HG02623 (cell line): ENCODE measurements around the gene SORBS2.
"Not testable (repeated sequence)": the region's sequence is repeated elsewhere in the genome, so short reads cannot be mapped to it uniquely, and the experiment has no call there.

Source experiments
- ATAC-seq: cut with Tn5 transposase; IDR thresholded peaks from one replicate; pipeline ENCODE4 v1.9.1; 2021; ENCODE audit warnings: moderate library complexity; ENCODE audit not compliant: unreplicated experiment

Gene SORBS2

DNA sequence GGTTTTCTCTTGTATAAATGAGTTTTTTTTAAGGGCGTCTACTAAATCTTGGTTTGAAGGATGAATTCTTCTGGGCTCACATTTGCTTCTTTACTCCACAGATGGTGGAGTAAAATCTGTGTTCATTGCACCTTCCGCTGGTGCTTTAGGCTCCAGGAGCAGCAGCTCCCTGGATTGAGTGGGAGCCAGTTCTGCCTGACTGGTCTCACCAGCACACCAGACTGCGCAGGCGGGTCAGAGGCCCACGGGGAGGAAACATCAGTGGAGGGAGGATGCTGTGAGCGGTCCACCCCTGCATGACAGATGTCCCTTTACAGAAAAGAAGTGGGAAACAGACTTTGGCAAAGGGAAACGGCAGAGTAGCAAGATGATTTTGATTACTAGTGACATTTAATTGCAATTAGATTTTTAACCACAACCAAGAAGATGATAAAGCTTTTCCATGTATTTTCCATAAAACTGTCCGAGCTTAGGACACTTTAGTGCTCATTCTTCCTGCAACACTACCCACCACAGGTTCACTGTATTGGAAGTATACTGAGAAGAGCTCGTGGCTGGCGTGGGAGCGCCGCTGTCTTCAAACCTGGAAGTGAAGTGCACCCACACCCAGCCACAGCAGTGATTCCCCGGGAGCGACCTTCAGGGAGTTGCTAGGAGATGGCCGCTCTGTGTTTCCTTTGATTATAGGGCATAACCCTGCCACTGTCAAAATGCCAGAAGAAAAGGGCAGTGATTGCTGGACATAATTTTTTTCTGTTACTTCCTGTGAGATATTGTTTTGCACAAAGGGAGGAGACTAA lies 95.2 kb downstream of the SORBS2 start:
- ATAC-seq: no peak

DNA sequence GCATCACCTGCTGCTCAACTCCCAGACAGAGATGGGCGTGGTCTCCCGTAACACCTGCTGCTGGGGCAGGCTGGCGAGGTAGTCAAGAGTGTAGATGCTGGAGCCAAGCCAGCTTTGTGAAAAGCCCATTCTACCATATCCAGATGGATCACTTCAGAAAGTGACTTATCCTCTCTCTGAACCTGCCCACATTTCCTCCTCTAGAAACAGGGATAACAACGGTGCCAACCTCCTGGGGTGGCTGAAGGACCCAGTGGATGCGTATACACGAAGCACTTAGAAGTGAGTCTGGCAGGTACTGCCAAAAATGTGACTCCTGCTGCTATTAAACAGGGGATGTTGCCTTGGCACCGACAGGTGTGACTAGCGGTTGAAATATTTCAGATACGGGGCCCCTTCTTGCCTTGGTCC lies 95.8 kb downstream of the SORBS2 start:
- no peak for ATAC-seq

DNA sequence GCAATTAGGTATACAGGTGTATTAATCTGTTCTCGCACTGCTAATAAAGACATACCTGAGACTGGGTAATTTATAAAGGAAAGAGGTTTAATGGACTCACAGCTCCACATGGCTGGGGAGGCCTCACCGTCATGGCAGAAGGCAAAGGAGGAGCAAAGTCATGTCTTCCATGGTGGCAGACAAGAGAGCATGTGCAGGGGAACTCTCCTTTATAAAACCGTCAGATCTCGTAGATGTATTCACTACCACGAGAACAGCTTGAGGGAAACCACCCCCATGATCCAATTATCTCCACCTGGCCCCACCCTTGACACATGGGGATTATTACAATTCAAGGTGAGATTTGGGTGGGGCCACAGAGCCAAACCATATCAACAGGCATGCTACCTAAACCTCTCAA lies 97.5 kb downstream of the SORBS2 start:
- not testable (repeated sequence) for ATAC-seq

DNA sequence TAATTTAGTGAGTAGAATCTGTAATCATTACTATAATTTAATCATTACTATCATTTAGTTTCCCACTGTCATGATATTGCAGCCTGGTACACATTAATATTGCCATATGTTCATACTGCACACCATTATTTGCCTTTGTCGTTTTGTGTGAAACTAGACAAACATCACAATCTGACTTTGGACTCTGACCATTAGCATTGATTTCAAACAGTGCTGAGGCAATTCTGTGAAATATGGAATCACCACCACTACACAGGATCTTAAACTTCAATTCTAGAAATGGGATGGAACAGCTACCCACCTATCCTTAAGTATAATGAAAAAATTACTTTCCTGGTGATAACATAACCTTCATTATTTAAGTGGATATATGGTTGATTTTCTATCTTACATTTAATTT lies 98.3 kb downstream of the SORBS2 start:
- no peak for ATAC-seq

DNA sequence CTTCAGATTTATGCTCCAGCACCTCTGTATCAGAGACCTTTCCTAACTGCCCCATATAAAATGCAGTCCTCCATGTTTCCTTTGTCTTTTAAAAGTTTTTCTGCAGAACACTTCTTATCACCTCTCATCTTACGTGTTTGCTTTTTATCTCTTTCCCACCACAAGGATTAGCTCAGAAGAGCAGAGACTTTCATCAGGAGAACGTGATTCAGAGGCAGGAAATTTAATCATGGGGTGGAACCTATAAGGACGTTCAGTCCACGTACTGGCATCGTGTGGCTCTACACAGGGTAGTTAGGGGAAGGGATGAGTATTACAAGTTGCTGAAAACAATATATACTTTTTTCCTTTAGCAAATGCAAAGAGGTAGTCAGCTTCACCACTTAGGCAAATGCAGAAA lies 98.7 kb downstream of the SORBS2 start:
- ATAC-seq: no peak

DNA sequence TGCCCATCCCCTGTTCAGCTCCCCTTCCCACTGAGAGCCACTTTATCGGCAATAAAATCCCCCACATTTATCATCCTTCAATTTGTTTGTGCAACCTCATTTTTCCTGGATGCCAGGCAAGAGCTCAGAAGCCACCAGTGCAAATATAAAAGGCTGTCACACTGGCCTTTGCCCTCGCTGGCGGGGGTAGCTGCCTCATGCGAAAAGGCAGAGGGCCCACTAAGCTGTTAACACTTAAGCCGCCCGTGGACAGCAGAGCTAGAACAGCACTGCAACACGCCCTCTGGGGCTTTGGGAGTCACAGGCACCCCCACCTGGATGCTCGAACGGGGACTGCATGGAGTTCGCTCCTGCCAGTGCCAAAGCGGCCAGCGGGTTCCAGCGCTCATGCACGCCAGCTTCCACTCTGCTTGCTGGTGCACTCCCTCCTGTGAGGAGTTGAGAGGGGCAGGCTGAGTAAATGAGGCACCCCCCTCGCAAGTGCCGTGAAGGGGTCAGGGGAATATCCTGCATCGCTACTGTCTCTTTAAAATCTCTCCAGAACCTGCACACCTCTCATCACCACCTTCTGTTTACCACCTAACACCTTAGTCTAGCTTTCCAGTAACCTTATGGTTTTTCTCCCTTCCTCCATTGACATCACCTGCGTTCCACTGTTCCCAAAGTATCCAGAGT lies 99.5 kb downstream of the SORBS2 start:
- ATAC-seq: no peak

DNA sequence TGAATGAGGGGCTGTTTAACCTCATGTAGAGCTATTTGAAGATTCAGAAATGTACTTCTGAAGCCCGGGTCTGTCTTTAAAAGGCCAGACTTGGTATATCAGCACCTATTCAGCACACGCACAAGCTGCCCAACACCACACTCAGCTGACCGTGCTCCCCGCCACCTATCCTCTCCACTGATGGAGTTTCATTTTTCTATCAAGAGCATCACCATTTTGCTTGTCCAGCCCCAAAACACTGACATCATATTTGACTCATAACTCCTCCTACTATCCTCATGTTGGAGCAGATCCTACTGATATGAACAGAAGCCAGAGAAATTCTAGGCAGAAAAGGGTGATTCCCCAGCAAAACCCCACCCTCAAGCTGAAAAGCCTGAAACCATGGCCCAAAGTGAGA lies 100.3 kb downstream of the SORBS2 start:
- no peak for ATAC-seq

DNA sequence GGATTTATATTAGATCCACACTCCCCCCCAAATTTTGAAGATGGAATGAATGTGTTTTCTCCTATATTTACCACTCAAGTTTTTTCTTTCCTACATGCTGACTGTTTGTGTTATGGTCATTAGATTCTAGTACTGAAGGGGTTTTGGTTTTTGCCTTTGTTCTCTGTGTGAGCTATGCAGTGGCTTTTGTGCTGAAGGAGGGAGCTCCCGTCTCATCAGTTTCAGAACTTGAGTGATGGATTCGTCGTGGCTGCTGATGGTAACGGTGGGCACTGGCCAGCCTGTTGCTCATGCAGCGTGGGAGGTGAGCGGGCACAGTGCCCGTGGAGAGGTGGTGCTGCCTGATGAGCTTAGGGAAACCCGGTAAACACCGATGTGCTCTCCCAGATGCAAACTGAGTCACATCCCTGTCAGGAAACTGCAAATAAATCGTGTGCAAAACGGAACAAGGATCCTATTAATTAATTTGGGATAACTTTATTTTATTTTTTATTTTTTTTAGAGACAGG lies 101.5 kb downstream of the SORBS2 start:
- no peak for ATAC-seq

DNA sequence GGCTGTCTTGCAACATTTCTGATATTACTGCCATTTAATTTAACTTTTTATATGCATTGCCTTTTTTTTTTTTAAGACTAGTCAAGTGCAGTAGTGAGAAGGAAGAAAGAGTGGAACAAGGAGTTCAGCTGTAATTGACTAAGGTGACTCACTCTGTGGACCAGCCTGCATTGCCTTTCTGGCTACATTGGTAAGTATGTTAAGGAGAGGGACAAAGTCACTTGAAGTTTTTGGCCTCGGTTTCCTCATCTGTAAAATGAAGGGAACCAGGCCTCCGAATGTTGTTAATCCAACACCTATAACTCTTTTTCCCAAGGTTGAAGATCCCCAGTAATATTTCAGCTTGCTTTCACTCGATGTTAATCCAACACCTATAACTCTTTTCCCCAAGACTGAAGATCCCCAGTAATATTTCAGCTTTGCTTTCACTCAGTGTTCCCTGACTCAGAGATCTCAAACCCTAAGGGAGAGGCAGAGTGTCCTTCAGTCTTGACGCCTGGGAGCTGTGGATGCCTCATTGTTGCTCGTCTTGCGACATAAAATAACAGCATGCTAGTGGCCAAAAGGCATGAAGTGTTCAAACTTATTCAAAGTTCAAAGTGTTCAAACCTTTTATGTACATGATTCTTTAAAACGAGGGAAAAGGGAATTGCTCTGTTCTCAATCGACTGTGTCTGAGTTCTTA lies 102.0 kb downstream of the SORBS2 start:
- ATAC-seq: no peak

DNA sequence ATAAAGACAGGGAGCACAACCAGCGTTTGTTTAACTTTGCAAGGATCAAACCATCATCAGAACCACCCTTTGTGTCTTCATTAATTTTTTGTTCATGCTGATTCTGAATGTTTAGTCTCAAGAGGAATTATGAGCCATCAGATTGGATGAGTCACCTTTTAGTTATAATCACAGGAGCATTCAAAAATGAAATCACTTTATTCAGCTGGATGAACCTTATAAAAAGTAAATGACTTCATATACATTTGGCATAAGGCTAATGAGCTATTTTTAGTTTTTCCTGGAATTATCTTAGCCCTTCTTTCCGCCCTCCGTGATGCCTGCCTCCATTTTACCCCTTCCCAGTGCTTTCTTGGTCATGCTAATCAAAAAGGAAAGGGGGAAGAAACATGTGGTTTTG lies 103.6 kb downstream of the SORBS2 start:
- ATAC-seq: no peak

DNA sequence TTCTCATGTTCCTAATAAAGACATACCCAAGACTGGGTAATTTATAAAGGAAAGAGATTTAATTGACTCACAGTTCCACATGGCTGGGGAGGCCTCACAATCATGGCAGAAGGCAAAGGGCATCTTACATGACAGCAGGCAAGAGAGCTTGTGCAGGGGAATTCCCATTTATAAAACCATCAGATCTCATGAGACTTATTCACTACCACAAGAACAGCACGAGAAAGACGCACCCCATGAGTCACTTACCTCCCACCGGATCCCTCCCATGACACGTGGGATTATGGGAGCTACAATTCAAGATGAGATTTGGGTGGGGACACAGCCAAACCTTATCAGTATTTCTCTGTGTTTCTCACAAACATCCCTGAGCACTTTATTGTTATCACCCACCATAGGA lies 104.4 kb downstream of the SORBS2 start:
- not testable (repeated sequence) for ATAC-seq

DNA sequence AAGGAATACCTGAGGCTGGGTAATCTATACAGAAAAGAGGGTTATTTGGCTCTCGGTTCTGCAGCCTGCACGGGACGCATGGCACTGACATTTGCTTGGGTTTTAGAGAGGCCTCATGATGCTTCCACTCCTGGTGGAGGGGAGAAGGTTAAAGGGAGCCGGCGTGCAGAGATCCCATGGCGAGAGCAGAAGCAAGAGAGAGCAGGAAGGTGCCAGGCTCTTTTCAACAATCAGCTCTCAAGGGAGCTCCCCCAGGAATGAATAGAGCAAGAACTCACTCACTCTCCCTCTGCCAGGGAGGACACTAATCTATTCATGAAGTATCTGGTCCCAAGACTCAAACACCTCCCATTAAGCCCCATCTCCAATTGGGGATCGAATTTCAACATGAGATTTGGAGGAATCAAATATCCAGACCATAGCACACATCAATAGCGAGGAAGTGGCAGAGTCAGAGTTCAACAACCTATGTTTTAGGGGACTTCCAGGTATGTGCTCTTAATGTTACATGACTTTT lies 109.8 kb downstream of the SORBS2 start:
- no peak for ATAC-seq

DNA sequence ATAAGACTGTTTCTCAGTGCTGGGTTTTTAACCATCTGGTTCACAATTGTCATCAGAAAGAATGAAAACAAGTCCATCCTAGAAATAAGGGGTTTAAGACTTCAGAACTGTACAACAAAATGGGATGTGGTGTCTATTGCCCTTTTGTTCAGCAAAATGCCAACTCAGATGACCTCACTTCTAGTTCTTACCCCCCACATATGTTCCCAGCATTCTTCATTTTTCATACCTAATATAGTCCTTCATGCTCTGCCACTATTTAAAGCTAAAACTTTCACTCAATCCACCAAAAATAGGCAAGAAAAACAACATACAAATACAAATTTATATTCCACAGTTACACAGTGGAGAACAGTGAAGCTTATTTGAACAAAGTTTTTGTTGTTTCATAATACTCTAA lies 111.4 kb downstream of the SORBS2 start:
- no peak for ATAC-seq

DNA sequence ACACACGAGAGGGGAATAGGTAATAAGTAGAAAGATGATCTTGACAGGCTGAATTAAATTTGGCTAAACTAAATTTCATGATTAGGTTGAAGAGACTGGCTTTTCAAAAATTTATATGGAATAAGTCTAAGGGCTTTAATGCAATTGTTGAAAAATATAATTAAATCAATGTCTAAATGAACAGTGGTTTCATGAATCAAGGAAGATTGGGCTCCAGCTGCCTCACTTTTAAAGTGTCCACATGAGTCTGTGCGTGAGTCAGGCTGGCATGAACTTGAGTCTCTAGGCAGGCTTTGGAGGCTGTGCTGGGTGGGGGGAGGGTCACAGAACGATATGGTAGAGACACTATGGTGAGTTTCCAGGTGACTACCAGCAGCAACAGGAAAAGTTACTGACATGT lies 111.9 kb downstream of the SORBS2 start:
- no peak for ATAC-seq

DNA sequence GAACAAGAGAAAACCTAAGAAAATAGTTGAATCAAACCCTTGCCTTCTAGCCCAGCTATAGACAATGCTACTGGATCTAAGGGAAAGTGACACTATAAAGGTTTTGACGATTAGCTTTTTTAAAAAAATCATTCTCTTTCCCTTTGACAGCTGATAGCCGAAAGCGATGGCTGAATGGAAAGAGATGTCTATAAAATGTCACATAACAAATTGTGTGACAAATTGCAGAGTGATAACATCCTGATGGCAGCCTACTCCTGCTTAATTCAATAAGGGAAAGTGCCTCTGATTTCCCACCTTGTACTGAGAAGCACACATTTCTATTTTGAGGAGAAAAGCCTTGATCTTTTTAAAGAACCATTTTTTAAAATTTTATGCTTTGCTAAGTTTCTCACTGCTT lies 114.5 kb downstream of the SORBS2 start:
- ATAC-seq: no peak

DNA sequence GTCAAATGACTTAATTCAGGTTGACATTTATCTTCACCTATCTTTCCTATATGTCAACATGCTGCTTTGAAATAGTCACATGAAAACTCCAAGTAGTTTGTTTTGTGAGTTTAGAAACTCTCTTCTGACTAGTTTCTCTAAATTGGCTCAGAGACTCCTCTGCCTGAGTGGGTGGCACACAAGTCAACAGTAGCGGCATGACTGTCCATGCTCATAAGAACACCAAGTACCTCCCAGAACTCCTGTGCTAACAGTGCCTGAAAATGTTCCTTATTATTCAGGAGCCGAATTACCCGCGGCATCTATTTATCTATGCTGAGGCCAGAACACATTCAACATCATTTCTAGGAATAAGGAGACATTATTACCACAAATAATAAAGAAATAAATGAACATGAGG lies 116.3 kb downstream of the SORBS2 start:
- no peak for ATAC-seq

DNA sequence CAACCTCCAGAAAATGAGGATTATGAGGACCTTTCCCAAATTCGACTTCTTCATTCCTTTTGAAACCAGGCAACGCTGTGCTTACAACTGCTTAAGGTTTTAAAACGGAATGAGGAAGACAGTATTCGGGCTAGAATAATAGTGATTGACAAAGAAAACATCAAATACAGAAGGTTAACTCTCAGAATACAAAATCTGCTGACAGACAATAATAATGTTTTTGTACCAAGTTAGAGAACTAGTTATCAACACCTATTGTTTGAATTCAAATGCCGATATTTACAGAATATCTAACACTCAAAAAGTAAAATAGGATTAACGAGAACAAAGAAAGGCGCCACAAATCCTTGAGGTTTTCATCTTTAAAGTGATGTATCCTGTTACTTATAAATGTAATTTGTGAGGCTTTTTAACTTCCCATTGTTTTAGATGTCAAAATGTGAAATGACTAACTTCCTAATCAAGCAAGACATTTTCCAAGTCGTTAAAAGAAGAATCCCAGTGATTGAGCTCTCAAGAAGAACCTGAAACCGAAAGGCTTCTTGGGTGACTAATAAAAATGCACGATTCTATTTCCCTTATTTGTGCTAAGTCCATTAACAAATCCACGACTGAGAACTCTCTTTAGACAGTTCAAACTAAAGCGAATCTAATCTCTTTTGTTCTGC lies 118.3 kb downstream of the SORBS2 start:
- ATAC-seq: no peak

DNA sequence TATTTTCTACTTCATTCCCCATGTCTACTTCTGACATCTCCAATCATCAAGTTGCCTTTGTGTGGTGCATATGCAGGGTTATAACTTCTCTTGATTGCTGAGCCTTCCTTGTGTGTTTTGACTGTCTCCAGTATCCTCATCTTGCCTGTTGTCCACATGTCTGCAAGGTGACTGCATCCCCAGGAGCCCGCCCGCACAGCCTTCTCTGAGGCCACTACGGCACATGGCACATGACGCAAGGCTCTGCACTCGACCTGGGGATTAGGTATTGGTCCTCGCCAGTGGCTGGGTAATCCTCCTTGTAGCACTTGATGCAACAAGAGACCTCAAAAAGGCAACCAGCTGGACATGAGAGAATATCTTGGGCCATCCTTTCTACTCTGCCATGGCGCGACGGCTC lies 122.6 kb downstream of the SORBS2 start:
- no peak for ATAC-seq

DNA sequence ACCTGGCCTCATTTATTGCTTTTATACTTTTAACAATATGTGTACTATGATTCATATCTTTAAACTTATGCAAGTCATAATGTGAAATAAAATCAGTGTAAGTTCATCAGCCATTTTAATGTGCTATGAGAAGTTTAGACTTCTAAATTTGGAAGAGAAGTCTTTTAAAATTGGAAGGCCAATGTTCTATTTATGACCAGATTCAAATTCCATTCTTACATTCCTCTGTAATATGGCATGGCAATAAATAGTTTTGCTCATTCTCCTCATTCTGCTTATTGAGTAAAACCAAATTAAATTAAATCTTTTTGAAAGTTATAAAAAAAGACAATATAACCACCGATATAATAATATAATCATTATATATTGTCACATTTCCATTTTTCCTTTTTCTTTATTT lies 126.2 kb downstream of the SORBS2 start:
- no peak for ATAC-seq

DNA sequence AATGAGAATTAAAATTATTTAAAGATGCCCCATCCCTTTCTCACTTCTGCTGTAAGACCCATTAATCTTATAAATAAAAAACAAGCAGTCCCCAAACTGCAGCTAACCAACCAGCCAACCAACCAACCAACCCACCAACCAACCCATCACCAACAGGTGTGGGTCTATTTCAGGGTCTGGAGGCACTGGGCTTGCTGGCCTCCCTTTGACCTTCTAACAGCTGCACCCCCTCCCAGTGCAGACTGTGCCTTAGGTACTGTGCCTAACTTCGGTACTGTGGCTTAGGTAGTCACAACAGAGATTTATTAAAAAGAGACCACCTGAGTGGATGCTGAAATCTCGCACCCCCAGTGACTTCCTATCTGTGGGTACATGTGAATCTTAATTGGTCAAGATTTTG lies 128.1 kb downstream of the SORBS2 start:
- ATAC-seq: no peak

DNA sequence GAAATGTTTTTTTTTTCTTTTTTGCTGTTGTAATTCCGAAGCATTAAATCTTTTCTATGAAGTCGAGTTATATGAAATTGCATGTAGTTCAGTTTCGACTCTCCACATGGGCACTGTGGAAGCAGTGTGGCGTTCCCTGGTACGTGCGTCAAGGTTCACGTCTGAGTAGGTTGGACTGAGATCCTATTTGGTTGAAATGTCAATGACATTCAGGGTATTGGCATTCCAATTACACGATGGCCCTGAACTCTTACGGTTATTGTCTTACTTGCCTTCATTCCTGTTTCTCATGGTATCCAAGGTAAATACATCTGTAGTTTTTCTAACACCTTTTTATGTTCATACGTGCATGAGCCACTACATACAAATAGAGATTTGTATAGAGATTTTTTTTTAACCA lies 128.8 kb downstream of the SORBS2 start:
- no peak for ATAC-seq
